ENCODE results near the gene AMOTL1.

The AMOTL1 gene

GRCh38 chr11:94769880-94770279 is 1.7 kb downstream of the AMOTL1 start:
- no peak for DNase-seq (ENCODE audit: extremely low spot score)
- ChIA-PET POLR2A (no interaction called here), CTCF (no interaction called here)
- TF ChIP-seq SP1 (IDR thresholded peaks at IDR 0.05) (no peak), ZNF384 (IDR thresholded peaks at IDR 0.05) (no peak), FOXM1 (IDR thresholded peaks at IDR 0.05; ENCODE audit: borderline replicate concordance) (no peak), TARDBP (IDR thresholded peaks at IDR 0.05) (no peak), NFRKB (IDR thresholded peaks at IDR 0.05) (no peak), FOXA1 (IDR thresholded peaks at IDR 0.05) (no peak), CTBP1 (IDR thresholded peaks at IDR 0.05; ENCODE audit: borderline replicate concordance) (no peak)

GRCh38 chr11:94770563-94771120 is 2.5 kb downstream of the AMOTL1 start:
- no peak for TF ChIP-seq LEF1 (IDR thresholded peaks at IDR 0.05; ENCODE audit: borderline replicate concordance)
- TF ChIP-seq FOXM1 (IDR thresholded peaks at IDR 0.05; ENCODE audit: borderline replicate concordance) = no peak
- no peak for TF ChIP-seq L3MBTL2 (conservative IDR thresholded peaks at IDR 0.05)
- no peak for TF ChIP-seq ARNT (IDR thresholded peaks at IDR 0.05)
- TF ChIP-seq PKNOX1 (IDR thresholded peaks at IDR 0.05) = no peak
- TF ChIP-seq SP1 (IDR thresholded peaks at IDR 0.05) = no peak
- no peak for TF ChIP-seq ELF4 (IDR thresholded peaks at IDR 0.05)
- TF ChIP-seq HDGF (IDR thresholded peaks at IDR 0.05; ENCODE audit: borderline replicate concordance) = no peak
- TF ChIP-seq CTBP1 (IDR thresholded peaks at IDR 0.05; ENCODE audit: borderline replicate concordance) = no peak
- DNase-seq (ENCODE audit: extremely low spot score) = no peak
- POLR2A ChIA-PET = no interaction called here
- CTCF ChIA-PET = no interaction called here

GRCh38 chr11:94771390-94771789 is 3.2 kb downstream of the AMOTL1 start:
- ChIA-PET CTCF (no interaction called here), POLR2A (no interaction called here)
- DNase-seq (ENCODE audit: extremely low spot score) = no peak
- peak; percentile 61; the same call in 1 of the 2 replicates for TF ChIP-seq CTBP1 (IDR thresholded peaks at IDR 0.05; ENCODE audit: borderline replicate concordance)
- TF ChIP-seq FOXM1 (IDR thresholded peaks at IDR 0.05; ENCODE audit: borderline replicate concordance) = no peak

- CTCF ChIA-PET = no interaction called here
- POLR2A ChIA-PET = no interaction called here
- TF ChIP-seq HDGF (IDR thresholded peaks at IDR 0.05; ENCODE audit: borderline replicate concordance) (no peak), LEF1 (IDR thresholded peaks at IDR 0.05; ENCODE audit: borderline replicate concordance) (no peak), TARDBP (IDR thresholded peaks at IDR 0.05) (no peak), FOXK2 (IDR thresholded peaks at IDR 0.05) (no peak), L3MBTL2 (conservative IDR thresholded peaks at IDR 0.05) (no peak), PKNOX1 (IDR thresholded peaks at IDR 0.05) (no peak), CTBP1 (IDR thresholded peaks at IDR 0.05; ENCODE audit: borderline replicate concordance) (no peak), ELF4 (IDR thresholded peaks at IDR 0.05) (no peak), ARNT (IDR thresholded peaks at IDR 0.05) (no peak), FOXA1 (IDR thresholded peaks at IDR 0.05) (no peak), SUZ12 (IDR thresholded peaks at IDR 0.05) (no peak), NFRKB (IDR thresholded peaks at IDR 0.05) (no peak), FOXM1 (IDR thresholded peaks at IDR 0.05; ENCODE audit: borderline replicate concordance) (no peak), ZNF384 (IDR thresholded peaks at IDR 0.05) (no peak), BHLHE40 (IDR thresholded peaks at IDR 0.05; ENCODE audit: borderline replicate concordance) (no peak), SP1 (IDR thresholded peaks at IDR 0.05) (no peak)
- no peak for DNase-seq (ENCODE audit: extremely low spot score)
Measured at GRCh38 chr11:94771951-94772350, 3.8 kb downstream of the AMOTL1 start.

- ChIA-PET CTCF (no interaction called here), POLR2A (interaction anchor here (1.0 to 1.1 kb wide), 2 partner anchors 15 to 27 kb away, joined by 3 read pairs; no protein-coding TSS in a partner anchor)
- DNase-seq (ENCODE audit: extremely low spot score) = no peak
- TF ChIP-seq BHLHE40 (IDR thresholded peaks at IDR 0.05; ENCODE audit: borderline replicate concordance) (no peak), NFRKB (IDR thresholded peaks at IDR 0.05) (no peak), CTBP1 (IDR thresholded peaks at IDR 0.05; ENCODE audit: borderline replicate concordance) (no peak), SP1 (IDR thresholded peaks at IDR 0.05) (no peak), ARNT (IDR thresholded peaks at IDR 0.05) (no peak), FOXK2 (IDR thresholded peaks at IDR 0.05) (no peak), LEF1 (IDR thresholded peaks at IDR 0.05; ENCODE audit: borderline replicate concordance) (no peak), SUZ12 (IDR thresholded peaks at IDR 0.05) (no peak), HDGF (IDR thresholded peaks at IDR 0.05; ENCODE audit: borderline replicate concordance) (no peak), L3MBTL2 (conservative IDR thresholded peaks at IDR 0.05) (no peak), PKNOX1 (IDR thresholded peaks at IDR 0.05) (no peak), ZNF384 (IDR thresholded peaks at IDR 0.05) (no peak), ELF4 (IDR thresholded peaks at IDR 0.05) (no peak), FOXM1 (IDR thresholded peaks at IDR 0.05; ENCODE audit: borderline replicate concordance) (no peak), FOXA1 (IDR thresholded peaks at IDR 0.05) (no peak), TARDBP (IDR thresholded peaks at IDR 0.05) (no peak)
Measured at GRCh38 chr11:94773842-94774241, 5.7 kb downstream of the AMOTL1 start.

GRCh38 chr11:94774345-94774744 is 6.2 kb downstream of the AMOTL1 start:
- POLR2A ChIA-PET = interaction anchor here (1.1 kb wide), 1 partner anchor 14 kb away, joined by 3 read pairs; no protein-coding TSS in a partner anchor
- no peak for DNase-seq (ENCODE audit: extremely low spot score)
- TF ChIP-seq HDGF (IDR thresholded peaks at IDR 0.05; ENCODE audit: borderline replicate concordance) (no peak), SUZ12 (IDR thresholded peaks at IDR 0.05) (no peak), PKNOX1 (IDR thresholded peaks at IDR 0.05) (peak; percentile 54; the same call in 1 of the 2 replicates)
- CTCF ChIA-PET = no interaction called here
